Keratinocyte (primary cell): Measurements from ENCODE around the gene SLC16A9.

Experiments used
- EZH2 ChIP-seq: IDR thresholded peaks from one replicate; pipeline ENCODE4 v1.6.1; 2012; ENCODE audit warnings: inconsistent platforms, mild to moderate bottlenecking, low read length, moderate library complexity
- TF ChIP-seq, protein P1 (sequence below), 3 experiments: IDR thresholded peaks in 1 of 3; conservative IDR thresholded peaks in 1 of 3; optimal IDR thresholded peaks in 1 of 3; 2 replicates in 2 of 3; 3 replicates in 1 of 3; pipeline versions ENCODE3 to v1.5.1; 2011; ENCODE audit warnings: low read length in 3 of 3, mild to moderate bottlenecking in 3 of 3, moderate library complexity in 2 of 3, control low read depth in 1 of 3, inconsistent platforms in 1 of 3; ENCODE audit not compliant: insufficient read depth in 2 of 3; ENCODE audit errors: extremely low read depth in 1 of 3

DNA sequence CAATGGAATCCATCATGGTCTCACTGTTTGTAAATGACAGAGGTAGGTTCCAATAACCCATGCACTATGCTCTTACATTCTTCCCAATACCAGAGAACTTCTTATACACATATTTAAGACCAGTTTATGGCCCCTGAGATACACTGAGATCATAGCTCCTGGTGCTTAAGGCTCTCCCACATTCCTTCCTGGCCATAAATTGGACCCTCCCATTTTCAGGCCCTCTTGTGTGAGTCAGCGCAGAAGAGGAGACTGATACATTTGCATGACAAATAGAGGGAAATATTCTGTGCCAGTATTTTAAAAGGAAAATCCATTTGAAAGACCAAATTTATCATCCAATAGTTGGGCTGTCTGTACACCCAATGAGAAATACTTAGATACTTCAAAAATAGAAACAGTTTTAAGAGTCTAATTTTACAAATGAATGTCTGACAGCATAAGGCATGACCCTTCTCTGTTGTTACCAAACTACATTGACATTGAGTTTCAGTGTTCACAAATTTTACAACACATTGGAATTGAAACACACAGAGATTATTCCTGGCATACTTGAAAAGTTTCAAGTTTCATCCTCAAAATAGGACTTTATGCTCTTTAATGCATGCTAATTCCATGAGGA lies 35.3 kb downstream of the SLC16A9 start:
- TF ChIP-seq, protein P1, sequence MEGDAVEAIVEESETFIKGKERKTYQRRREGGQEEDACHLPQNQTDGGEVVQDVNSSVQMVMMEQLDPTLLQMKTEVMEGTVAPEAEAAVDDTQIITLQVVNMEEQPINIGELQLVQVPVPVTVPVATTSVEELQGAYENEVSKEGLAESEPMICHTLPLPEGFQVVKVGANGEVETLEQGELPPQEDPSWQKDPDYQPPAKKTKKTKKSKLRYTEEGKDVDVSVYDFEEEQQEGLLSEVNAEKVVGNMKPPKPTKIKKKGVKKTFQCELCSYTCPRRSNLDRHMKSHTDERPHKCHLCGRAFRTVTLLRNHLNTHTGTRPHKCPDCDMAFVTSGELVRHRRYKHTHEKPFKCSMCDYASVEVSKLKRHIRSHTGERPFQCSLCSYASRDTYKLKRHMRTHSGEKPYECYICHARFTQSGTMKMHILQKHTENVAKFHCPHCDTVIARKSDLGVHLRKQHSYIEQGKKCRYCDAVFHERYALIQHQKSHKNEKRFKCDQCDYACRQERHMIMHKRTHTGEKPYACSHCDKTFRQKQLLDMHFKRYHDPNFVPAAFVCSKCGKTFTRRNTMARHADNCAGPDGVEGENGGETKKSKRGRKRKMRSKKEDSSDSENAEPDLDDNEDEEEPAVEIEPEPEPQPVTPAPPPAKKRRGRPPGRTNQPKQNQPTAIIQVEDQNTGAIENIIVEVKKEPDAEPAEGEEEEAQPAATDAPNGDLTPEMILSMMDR (optimal IDR thresholded peaks at IDR 0.05 in 1 of 3, IDR thresholded peaks at IDR 0.05 in 1 of 3, conservative IDR thresholded peaks at IDR 0.05 in 1 of 3; ENCODE audit: extremely low read depth in 1 of 3, insufficient read depth in 2 of 3, low read length in 3 of 3), result no peak
- no peak for TF ChIP-seq EZH2
